IgD-negative memory B cell (primary cell): ENCODE measurements around the gene NPAS3. TPM values are rescaled to one million over a fixed set of nuclear protein-coding genes. Genes with fewer than 3 reads are reported as not detected.

Experiments used
- H3K27ac Mint-ChIP-seq, 3 donors: one replicate each; pipeline ENCODE4 v1.8.0; 2020 to 2022; ENCODE audit warnings: mild to moderate bottlenecking in 3 of 3, mixed read lengths in 3 of 3, moderate library complexity in 1 of 3
- H3K27me3 Mint-ChIP-seq: one replicate; pipeline ENCODE4 v1.8.0; 2021; ENCODE audit warnings: mixed read lengths
- H3K36me3 Mint-ChIP-seq: one replicate; pipeline ENCODE4 v1.8.0; 2020; ENCODE audit warnings: mild to moderate bottlenecking, mixed read lengths
- H3K4me1 Mint-ChIP-seq, 3 donors: one replicate each; pipeline ENCODE4 v1.8.0; 2020 to 2022; ENCODE audit warnings: mixed read lengths in 3 of 3, mild to moderate bottlenecking in 1 of 3
- H3K4me3 Mint-ChIP-seq, 4 donors: one replicate each; pipeline ENCODE4 v1.8.0; 2020 to 2022; ENCODE audit warnings: mild to moderate bottlenecking in 4 of 4, mixed read lengths in 4 of 4, moderate library complexity in 3 of 4
- H3K9me3 Mint-ChIP-seq, 3 donors: one replicate each; pipeline ENCODE4 v1.8.0; 2020 to 2021; ENCODE audit warnings: mixed read lengths in 3 of 3, mild to moderate bottlenecking in 1 of 3
- polyA plus RNA-seq: library from polyadenylated mRNA; unstranded; fragments of 300-500 nt; fragmentation: Illumina TruSeq; gene quantifications from one replicate; pipeline ENCODE4 v1.2.3, GENCODE V29; 2021

NPAS3 gene
- polyA plus RNA-seq, 1 donor from 2014 or later: not detected

DNA sequence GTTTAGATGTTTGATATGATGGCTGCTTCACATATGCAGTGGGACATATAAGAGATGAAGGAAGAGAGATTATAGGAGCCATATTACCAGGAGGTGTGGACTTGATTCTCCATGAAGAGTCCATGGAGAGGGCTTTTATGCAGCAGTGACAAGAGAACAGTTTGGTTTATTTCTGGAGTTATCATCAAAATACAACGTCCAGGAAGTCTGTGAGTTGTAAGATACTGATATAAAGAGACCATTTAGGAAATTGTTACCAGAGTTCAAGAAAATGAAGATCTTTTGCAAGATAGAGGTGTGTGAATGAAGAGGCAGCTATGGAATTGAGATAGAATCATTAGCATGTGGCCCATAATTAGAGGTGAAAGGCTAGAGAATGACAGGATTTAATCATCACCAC, 431.7 kb downstream of the NPAS3 start:
- Mint-ChIP-seq H3K9me3 (no peaks in the 10 kb centered on the region), H3K4me1 (no peaks in the 10 kb centered on the region), H3K36me3 (no peaks in the 10 kb centered on the region), H3K27me3 (no peaks in the 10 kb centered on the region), H3K27ac (no peak overlapping the region), H3K4me3 (no peak overlapping the region)

DNA sequence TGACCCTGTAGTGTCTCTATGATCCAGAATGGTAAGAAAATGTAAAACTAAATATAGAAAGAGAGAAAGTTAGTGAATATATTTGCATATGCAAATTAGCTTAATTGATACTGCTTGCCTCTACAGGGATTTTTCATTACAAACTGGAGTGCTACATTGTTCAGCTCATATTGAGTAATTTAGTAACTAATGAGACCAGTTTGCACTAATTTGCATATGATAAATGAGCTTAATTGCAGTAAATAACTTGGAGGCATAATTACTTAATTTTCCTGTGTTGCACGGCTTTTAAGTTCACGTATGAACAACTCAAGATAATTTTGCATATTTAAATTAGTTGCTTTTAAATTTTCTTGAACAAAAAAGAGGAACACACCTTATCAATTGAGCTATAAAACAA, 436.5 kb downstream of the NPAS3 start:
- no peak overlapping the region for H3K4me3 Mint-ChIP-seq
- no peaks in the 10 kb centered on the region for H3K27me3 Mint-ChIP-seq
- no peaks in the 10 kb centered on the region for H3K4me1 Mint-ChIP-seq
- peaks cover 0 to 3% (median 0%) of the 10 kb centered on the region in 3 donors for H3K9me3 Mint-ChIP-seq
- H3K36me3 Mint-ChIP-seq: no peaks in the 10 kb centered on the region
- H3K27ac Mint-ChIP-seq: no peak overlapping the region

DNA sequence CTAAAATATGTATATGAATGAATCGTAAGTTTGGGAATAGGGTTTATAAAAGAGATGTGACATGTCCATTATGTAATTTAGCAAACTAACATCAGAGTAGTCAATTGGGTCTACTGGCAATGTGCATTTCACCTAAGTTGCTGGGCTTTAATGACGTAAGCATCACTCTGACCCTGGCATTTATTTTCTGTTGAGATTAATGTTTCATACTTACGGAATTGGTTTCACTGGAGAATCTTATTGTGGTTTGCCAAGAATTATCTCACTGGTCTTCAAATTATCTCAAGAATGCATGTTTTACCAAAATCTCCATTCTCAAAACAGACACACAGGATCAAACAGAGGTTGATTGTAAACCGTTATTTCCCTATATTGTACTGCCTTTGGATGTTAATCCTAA, 437.1 kb downstream of the NPAS3 start:
- Mint-ChIP-seq H3K9me3 (peaks cover 0 to 3% (median 0%) of the 10 kb centered on the region in 3 donors), H3K4me1 (no peaks in the 10 kb centered on the region), H3K36me3 (no peaks in the 10 kb centered on the region), H3K27ac (no peak overlapping the region), H3K27me3 (no peaks in the 10 kb centered on the region), H3K4me3 (no peak overlapping the region)

DNA sequence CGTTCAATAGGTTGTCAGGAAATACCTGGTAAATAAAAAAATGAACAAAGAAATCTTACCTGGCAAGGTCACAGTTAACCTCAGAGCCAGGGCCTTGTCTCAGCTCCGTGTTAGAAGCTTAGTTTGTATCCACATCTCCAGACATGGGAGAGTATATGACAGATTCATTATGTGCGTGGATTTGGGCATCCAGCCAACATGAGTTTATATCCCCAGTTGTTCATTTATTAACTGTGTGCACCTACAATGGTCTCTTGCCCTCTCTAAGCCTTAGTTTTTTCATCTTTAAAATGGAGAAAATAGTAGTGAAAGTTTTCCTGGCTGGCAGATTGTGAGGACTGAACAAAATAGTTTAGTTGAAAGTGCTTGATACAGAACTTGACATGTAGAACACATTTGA, 437.8 kb downstream of the NPAS3 start:
- Mint-ChIP-seq H3K4me3 (no peak overlapping the region), H3K4me1 (no peaks in the 10 kb centered on the region), H3K9me3 (peaks cover 0 to 3% (median 0%) of the 10 kb centered on the region in 3 donors), H3K36me3 (no peaks in the 10 kb centered on the region), H3K27me3 (no peaks in the 10 kb centered on the region), H3K27ac (no peak overlapping the region)

DNA sequence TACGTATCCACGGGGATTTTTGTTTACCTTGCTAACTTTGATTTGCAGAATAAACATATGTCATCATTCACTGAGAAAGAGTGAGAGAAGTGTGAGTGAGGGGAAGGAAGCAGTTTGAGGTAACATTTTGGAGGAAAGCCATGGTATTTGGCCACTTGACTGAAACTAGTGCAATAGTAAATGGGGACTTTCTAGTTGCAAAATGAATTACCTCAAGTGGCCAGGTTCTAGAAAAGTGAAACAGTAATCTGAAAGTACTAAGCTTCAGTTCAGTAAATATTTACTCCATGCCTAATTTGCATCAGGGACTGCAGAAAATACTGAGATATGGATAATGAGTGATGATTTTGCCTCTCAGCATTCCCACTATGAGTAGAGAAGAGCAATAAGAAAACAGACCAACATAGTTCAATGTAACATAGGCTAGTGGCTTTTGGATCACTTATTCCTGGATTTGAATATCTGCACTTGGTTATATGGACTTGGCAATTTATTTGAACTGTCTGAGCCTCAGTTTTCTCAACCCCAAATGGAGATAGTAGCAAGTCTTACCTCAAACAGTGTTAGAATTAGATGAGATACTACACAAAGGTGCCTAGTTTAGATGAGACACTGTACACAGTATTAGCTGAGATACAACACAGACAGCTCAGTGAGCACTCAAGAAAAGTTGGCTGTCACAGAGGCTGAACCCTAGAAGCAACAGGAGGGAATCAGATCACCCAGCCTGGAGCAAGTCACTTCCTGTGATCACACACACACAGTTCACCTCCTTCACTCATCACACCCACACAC, 439.1 kb downstream of the NPAS3 start:
- Mint-ChIP-seq H3K9me3 (peaks cover 0 to 3% (median 0%) of the 10 kb centered on the region in 3 donors), H3K36me3 (no peaks in the 10 kb centered on the region), H3K4me1 (no peaks in the 10 kb centered on the region)

DNA sequence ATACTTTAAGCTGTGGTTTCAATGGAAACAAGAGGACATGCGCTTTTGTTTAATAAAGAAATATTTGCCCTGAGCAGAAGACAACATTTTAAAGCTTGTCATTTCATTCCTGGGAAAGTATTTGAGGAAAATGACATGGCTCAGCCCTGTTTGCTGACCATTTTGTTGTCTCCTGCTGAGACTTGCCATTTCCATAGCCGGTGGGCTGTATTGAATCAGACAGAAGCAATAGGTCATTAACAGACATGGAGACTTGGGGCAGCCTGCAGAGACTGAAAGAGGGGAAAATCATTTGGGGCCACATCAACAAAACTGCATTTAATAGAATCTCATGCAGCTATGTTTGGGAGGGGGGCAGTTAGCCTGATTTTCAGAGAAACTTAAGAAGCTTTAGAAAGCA, 443.0 kb downstream of the NPAS3 start:
- Mint-ChIP-seq H3K4me3 (no peak overlapping the region), H3K9me3 (peaks cover 0 to 3% (median 0%) of the 10 kb centered on the region in 3 donors), H3K4me1 (peaks cover 0 to 2% (median 0%) of the 10 kb centered on the region in 3 donors), H3K27ac (no peak overlapping the region), H3K27me3 (no peaks in the 10 kb centered on the region), H3K36me3 (no peaks in the 10 kb centered on the region)

More for the DNA sequence above, 439.1 kb downstream of the NPAS3 start:
- no peak overlapping the region for H3K4me3 Mint-ChIP-seq
- no peaks in the 10 kb centered on the region for H3K27me3 Mint-ChIP-seq
- H3K27ac Mint-ChIP-seq: no peak overlapping the region

DNA sequence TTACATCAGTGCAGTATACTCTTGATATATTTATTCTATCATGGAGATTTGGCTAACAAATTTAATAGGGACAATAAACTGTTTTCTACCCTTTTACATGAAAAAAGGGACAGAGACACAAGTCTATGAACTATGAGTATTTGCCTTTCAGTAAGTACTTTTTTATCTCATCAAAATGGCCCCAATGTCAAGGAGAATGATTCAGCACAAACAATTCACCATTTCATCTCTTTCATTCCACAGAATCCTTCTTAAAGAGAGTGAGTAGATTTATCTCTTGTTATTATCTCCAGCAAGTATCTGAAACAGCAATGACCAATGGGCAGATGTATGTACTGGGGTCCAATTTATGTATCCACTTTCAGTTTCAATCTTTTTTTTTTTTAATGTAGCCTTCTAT, 447.5 kb downstream of the NPAS3 start:
- H3K27me3 Mint-ChIP-seq: no peaks in the 10 kb centered on the region
- H3K36me3 Mint-ChIP-seq: no peaks in the 10 kb centered on the region
- H3K27ac Mint-ChIP-seq: no peak overlapping the region
- H3K4me3 Mint-ChIP-seq: no peak overlapping the region
- peaks cover 0 to 2% (median 0%) of the 10 kb centered on the region in 3 donors for H3K4me1 Mint-ChIP-seq
- no peaks in the 10 kb centered on the region for H3K9me3 Mint-ChIP-seq

DNA sequence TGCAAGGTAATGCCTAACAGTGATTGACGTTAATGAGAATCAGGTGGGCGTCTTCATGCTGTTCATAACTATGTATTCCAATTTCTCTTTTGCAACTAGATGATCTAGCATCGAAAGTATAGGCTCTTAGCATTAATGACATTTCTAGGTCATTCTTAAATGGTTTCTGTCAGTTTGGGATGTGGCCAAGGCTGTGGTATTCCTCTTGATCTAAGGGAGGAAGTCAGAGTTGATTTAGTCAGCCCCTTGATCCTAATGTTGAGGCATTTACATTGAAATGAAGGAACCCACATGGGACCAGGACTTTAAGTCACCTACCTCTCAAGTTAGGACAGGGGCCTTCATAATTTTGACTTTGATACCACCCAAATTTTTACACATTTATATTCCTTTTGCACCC, 448.1 kb downstream of the NPAS3 start:
- Mint-ChIP-seq H3K36me3 (no peaks in the 10 kb centered on the region), H3K27me3 (no peaks in the 10 kb centered on the region), H3K9me3 (no peaks in the 10 kb centered on the region), H3K4me3 (no peak overlapping the region), H3K27ac (no peak overlapping the region), H3K4me1 (peaks cover 0 to 2% (median 0%) of the 10 kb centered on the region in 3 donors)

DNA sequence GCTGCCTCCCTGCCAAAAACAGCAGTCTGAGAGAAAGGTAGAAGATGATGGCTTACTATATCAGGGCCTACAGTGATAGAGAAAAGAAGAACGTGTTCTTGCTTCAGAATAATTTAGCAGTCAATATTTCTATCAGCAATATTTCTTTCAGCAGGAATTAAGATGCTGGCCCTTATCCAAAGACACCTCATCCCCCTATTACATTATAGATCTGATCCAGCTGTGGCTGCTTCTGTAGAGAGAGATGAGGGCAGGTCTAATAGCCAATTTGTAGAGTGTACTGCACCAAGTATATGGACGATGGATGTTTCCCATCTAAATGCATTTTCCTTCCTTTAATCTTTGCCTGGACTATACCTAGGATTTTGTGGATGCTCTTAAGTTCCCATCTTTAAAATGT, 451.7 kb downstream of the NPAS3 start:
- H3K36me3 Mint-ChIP-seq: no peaks in the 10 kb centered on the region
- no peak overlapping the region for H3K27ac Mint-ChIP-seq
- no peaks in the 10 kb centered on the region for H3K27me3 Mint-ChIP-seq
- H3K4me1 Mint-ChIP-seq: no peaks in the 10 kb centered on the region
- no peak overlapping the region for H3K4me3 Mint-ChIP-seq
- peaks cover 0 to 2% (median 0%) of the 10 kb centered on the region in 3 donors for H3K9me3 Mint-ChIP-seq

DNA sequence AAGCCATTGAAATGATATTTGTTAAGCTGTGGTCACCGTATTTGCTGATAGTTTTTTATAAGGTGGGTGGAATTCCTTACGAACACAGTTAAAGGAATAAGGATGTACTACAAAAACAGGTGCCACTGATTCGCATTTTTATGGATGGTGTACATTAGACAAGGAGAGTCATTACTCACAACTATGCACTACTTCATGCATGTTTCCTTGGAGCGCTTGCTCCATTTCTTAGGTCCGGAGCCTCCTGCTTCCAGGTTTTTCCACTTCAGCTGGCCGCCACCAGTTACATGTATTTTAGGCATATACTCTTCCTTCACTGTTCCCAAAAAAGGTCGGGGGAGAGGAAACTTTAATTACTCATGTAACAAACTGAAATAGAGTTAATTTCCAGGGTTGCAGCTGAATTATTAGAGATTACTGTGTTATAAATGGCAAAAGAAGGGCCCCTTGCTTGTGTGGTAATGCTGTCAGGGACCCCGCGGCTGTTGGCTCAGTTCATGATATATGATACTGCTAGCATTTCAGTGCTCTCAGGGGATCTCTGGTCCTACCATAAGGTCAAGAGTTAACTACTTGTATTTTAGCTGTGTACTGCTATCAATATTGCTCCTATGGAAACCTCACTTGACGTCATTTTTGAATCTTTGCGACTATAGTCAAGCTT, 454.7 kb downstream of the NPAS3 start:
- Mint-ChIP-seq H3K27me3 (no peaks in the 10 kb centered on the region), H3K36me3 (no peaks in the 10 kb centered on the region), H3K4me3 (no peak overlapping the region), H3K27ac (peak overlapping the region in 1 of 3 donors; percentile 16), H3K9me3 (peaks cover 0 to 2% (median 0%) of the 10 kb centered on the region in 3 donors), H3K4me1 (no peaks in the 10 kb centered on the region)

DNA sequence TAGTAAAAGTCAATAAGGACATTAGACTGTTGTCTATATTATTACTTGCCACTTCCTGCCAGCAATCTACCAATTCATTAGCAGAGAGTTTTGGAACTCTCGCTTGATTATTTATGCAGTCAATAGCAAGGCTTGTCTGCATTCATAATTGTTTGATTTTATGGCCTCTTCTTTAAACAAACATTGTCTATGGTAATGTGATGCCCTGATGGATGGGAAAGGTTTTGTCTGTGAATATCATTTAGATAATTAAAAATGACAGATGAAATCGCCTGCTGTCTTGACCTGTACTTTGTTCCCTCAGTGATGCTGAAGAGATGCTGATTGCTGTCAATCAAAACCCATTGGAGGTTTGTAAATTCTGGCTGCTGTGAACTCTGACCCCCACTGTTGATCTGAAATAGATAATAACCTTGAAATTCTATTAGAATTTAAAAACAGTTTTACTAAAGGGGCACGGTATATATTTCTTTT, 455.3 kb downstream of the NPAS3 start:
- Mint-ChIP-seq H3K4me3 (no peak overlapping the region), H3K27me3 (no peaks in the 10 kb centered on the region), H3K36me3 (no peaks in the 10 kb centered on the region), H3K9me3 (peaks cover 0 to 2% (median 0%) of the 10 kb centered on the region in 3 donors), H3K27ac (peak overlapping the region in 1 of 3 donors; percentile 16), H3K4me1 (no peaks in the 10 kb centered on the region)

DNA sequence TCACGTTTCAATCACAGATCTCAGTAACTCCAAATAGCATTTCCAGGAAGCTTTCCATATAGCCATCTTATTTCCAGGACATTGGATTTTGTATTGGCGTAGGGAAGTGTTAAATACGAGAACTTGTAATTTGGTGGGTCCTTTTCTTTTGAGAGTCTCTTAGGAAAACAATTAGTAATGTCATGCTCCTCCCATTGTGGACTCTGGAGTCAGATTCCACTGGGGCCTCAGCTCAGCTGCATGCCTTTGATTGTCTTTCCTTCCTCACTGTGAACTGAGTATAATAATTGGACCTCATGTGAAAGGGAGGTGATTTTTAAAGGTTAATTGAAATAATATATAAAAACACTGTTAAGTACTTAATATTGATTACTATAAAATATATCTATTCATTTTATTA, 462.6 kb downstream of the NPAS3 start:
- Mint-ChIP-seq H3K9me3 (peaks cover 0 to 1% (median 0%) of the 10 kb centered on the region in 3 donors), H3K36me3 (no peaks in the 10 kb centered on the region), H3K4me3 (no peak overlapping the region), H3K27ac (no peak overlapping the region), H3K4me1 (no peaks in the 10 kb centered on the region), H3K27me3 (no peaks in the 10 kb centered on the region)

DNA sequence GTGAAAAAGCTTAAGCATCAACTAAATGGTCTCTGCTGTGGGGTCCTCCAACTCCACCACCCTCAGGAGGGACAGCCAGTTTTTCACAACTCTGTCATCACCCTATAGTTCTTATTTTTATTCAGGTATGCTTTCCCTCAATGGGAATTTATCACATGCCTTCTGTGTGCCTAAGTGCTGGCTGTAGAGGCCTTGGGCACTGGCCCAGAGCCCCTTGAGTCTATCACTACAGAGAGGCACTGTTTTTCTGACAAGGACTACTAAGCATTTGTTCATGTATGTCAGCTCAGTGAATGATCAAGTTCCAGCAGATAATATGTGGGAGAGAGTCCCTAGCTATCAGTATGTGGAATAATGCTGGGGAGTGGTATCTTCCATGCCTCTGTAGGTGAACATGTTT, 463.9 kb downstream of the NPAS3 start:
- H3K4me3 Mint-ChIP-seq: no peak overlapping the region
- no peak overlapping the region for H3K27ac Mint-ChIP-seq
- no peaks in the 10 kb centered on the region for H3K36me3 Mint-ChIP-seq
- H3K9me3 Mint-ChIP-seq: peaks cover 0 to 2% (median 1%) of the 10 kb centered on the region in 3 donors
- H3K4me1 Mint-ChIP-seq: no peaks in the 10 kb centered on the region
- no peaks in the 10 kb centered on the region for H3K27me3 Mint-ChIP-seq

DNA sequence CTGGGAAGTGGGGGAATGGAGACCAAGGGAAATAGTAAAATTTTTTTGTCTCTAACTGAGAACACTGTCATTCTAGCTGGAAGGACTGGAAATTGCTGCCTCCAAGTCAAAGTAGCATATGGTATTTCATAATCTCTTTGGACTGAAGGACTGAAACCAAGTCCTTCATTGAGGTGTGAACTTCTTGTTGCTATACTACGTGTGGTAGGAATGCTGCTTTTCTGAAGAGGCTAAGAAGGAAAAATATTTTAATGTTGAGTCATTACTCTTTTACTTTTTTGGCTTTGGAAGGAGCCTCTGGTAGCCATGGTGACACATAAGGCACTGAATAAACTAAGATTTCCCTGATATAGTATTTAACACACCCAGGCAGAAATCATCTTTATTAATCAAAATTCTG, 465.4 kb downstream of the NPAS3 start:
- H3K36me3 Mint-ChIP-seq: no peaks in the 10 kb centered on the region

DNA sequence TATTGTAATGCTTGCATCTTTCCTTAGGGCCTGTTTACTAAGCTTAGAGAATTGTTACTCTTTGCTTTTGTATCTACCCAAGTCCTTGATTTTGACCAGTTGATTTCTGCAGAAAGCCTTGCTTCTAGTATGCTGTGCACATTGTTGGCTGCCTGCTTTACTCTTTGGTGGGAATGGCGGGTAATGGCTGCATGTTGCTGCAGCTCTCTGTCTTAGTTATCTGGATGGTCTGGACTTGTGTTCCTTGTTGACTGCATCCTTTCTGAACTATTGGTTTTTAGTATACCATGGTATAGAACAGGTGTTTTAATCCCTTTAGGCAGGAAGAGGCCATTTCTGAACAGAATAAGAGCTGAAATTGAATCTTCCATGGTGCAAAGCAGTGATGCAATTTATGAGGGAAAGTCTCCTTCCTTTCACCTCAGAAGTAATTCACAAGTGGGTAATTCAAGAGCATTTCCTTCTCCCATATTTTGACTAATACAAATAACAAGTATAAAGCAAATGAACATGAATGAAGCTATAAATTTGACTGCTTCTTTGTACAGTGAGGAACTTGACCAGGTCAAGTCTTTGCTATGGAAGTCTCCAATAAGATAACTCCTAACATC, 466.4 kb downstream of the NPAS3 start:
- no peak overlapping the region for H3K4me3 Mint-ChIP-seq
- H3K4me1 Mint-ChIP-seq: no peaks in the 10 kb centered on the region
- no peaks in the 10 kb centered on the region for H3K36me3 Mint-ChIP-seq
- H3K27ac Mint-ChIP-seq: peak overlapping the region in 1 of 3 donors; percentile 16
- peaks cover 0 to 4% (median 1%) of the 10 kb centered on the region in 3 donors for H3K9me3 Mint-ChIP-seq
- H3K27me3 Mint-ChIP-seq: no peaks in the 10 kb centered on the region

More for the DNA sequence above, 465.4 kb downstream of the NPAS3 start:
- Mint-ChIP-seq H3K4me3 (no peak overlapping the region), H3K9me3 (peaks cover 0 to 4% (median 1%) of the 10 kb centered on the region in 3 donors), H3K4me1 (no peaks in the 10 kb centered on the region), H3K27me3 (no peaks in the 10 kb centered on the region), H3K27ac (no peak overlapping the region)
